Measurements from ENCODE around the gene IL1B.

GRCh38 chr2:112811841-112812306 lies 24.7 kb downstream of the IL1B start:
- peak in 1 of 2 experiments; percentile 66; a peak in 2 of 4 replicates for TF ChIP-seq REST (IDR thresholded peaks at IDR 0.05; ENCODE audit: insufficient read depth in 1 of 2, low read depth in 2 of 2, low read length in 2 of 2)
- TF ChIP-seq SIN3A (IDR thresholded peaks at IDR 0.05; ENCODE audit: borderline replicate concordance, insufficient read depth, low read length) = no peak
- no peak for TF ChIP-seq TAF1 (IDR thresholded peaks at IDR 0.05; ENCODE audit: borderline replicate concordance, insufficient read depth, low read length)
